ENCODE data around the gene DARS1.

The DARS1 gene

DNA sequence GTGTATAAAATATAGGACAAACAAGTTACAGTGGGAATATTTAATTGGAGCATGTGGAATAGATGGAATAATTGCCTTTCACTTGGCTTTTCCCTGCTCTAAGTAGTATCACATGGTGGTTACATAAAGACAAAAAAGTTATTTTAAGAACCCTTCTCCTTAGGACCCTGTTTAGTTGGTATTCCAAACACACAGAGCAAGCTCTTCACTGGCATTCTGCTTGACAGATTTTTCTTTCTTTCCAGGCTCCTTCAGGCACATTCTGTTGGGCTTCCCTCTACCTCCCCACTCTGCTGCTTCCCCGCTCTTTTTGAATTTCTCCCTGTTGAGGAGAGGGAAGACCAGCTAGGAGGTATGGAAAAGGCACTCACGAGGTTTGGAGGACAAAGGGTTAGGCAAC lies 29.0 kb upstream of the DARS1 start:
- H3K36me3 ChIP-seq (ENCODE audit: control insufficient read depth, insufficient read depth, low read length): no peaks in the 10 kb centered on the region
- no peak overlapping the region for H3K9ac ChIP-seq (ENCODE audit: low read depth, low read length)
- no peaks in the 10 kb centered on the region for H3K9me3 ChIP-seq (ENCODE audit: control insufficient read depth, insufficient read depth, low read length)
- no peaks in the 10 kb centered on the region for H3K4me1 ChIP-seq (ENCODE audit: control insufficient read depth, insufficient read depth, low read length)
- H3K27me3 ChIP-seq (ENCODE audit: control insufficient read depth, insufficient read depth, low read length): no peaks in the 10 kb centered on the region
- H3K4me3 ChIP-seq (ENCODE audit: low read depth, low read length): no peak overlapping the region

DNA sequence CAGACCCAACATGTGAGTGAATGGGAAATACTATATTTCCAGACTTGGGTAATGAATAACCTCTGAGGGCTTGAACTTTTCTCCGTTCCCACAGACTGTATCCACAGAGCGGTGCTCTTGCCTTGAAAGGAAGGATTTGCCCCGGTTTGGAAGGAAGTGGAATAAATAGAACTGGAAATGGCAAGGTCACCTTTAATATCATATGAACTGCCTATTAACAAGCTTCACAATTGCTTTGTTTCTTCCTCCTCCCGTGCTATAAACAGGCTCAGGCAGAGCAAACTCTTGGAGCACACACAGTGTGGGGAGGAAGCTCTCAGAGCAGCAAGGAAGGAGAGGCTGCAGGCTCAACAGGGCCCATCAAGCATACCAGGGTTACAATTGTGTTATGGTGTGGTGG lies 28.5 kb upstream of the DARS1 start:
- Histone ChIP-seq H3K4me1 (ENCODE audit: control insufficient read depth, insufficient read depth, low read length) (no peaks in the 10 kb centered on the region), H3K4me3 (ENCODE audit: low read depth, low read length) (no peak overlapping the region), H3K27me3 (ENCODE audit: control insufficient read depth, insufficient read depth, low read length) (no peaks in the 10 kb centered on the region), H3K9ac (ENCODE audit: low read depth, low read length) (no peak overlapping the region), H3K36me3 (ENCODE audit: control insufficient read depth, insufficient read depth, low read length) (no peaks in the 10 kb centered on the region), H3K9me3 (ENCODE audit: control insufficient read depth, insufficient read depth, low read length) (no peaks in the 10 kb centered on the region)

GRCh38 chr2:136013136-136013685 lies 27.8 kb upstream of the DARS1 start:
- no peaks in the 10 kb centered on the region for H3K9me3 ChIP-seq (ENCODE audit: control insufficient read depth, insufficient read depth, low read length)
- H3K27me3 ChIP-seq (ENCODE audit: control insufficient read depth, insufficient read depth, low read length): no peaks in the 10 kb centered on the region
- no peaks in the 10 kb centered on the region for H3K4me1 ChIP-seq (ENCODE audit: control insufficient read depth, insufficient read depth, low read length)
- no peaks in the 10 kb centered on the region for H3K36me3 ChIP-seq (ENCODE audit: control insufficient read depth, insufficient read depth, low read length)
- no peak overlapping the region for H3K4me3 ChIP-seq (ENCODE audit: low read depth, low read length)
- H3K9ac ChIP-seq (ENCODE audit: low read depth, low read length): no peak overlapping the region

DNA sequence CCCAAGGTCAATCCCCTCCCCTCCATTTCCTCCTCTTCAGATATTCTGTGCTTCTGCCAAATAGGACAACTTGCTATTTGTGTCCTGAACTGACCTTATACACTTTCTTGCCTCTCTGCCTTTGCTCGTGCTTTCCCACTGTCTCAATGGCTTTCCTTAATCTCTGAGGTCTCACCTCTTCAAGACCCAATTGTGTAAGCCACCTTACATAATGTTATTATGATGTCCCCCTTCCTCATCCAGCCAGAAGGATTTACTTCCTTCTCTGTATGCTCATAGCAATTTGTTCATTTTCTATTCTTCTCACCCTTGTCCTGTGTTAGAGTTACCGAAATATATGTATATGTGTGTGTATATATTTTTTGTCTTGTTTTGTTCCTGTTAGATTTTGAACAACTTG lies 26.9 kb upstream of the DARS1 start:
- Histone ChIP-seq H3K9ac (ENCODE audit: low read depth, low read length) (no peak overlapping the region), H3K36me3 (ENCODE audit: control insufficient read depth, insufficient read depth, low read length) (no peaks in the 10 kb centered on the region), H3K4me3 (ENCODE audit: low read depth, low read length) (no peak overlapping the region), H3K9me3 (ENCODE audit: control insufficient read depth, insufficient read depth, low read length) (no peaks in the 10 kb centered on the region), H3K4me1 (ENCODE audit: control insufficient read depth, insufficient read depth, low read length) (no peaks in the 10 kb centered on the region), H3K27me3 (ENCODE audit: control insufficient read depth, insufficient read depth, low read length) (no peaks in the 10 kb centered on the region)

DNA sequence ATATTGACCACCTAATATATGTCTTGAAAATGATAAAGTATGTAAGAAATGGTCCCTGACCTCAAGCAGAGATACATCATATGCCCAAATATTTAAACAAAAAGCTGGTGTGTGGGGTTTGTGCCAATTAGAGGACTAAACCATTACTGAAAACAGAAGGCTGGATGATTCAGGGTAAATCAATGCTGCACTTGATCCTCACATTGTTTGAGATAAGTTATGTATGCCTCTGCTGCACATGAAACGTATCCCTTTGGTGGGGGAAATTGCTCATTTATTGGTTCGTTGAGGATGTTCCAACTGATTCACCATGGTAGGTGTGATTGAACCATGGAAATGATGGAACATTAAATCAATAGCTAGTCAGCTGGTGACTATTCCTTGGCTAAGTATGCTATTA lies 24.7 kb upstream of the DARS1 start:
- no peak overlapping the region for H3K4me3 ChIP-seq (ENCODE audit: low read depth, low read length)

GRCh38 chr2:136008205-136008865 lies 22.9 kb upstream of the DARS1 start:
- Histone ChIP-seq H3K4me1 (ENCODE audit: control insufficient read depth, insufficient read depth, low read length) (no peaks in the 10 kb centered on the region), H3K9ac (ENCODE audit: low read depth, low read length) (no peak overlapping the region)

More for the DNA sequence above, 24.7 kb upstream of the DARS1 start:
- H3K4me1 ChIP-seq (ENCODE audit: control insufficient read depth, insufficient read depth, low read length): no peaks in the 10 kb centered on the region
- H3K27me3 ChIP-seq (ENCODE audit: control insufficient read depth, insufficient read depth, low read length): no peaks in the 10 kb centered on the region
- no peak overlapping the region for H3K9ac ChIP-seq (ENCODE audit: low read depth, low read length)
- H3K36me3 ChIP-seq (ENCODE audit: control insufficient read depth, insufficient read depth, low read length): no peaks in the 10 kb centered on the region
- no peaks in the 10 kb centered on the region for H3K9me3 ChIP-seq (ENCODE audit: control insufficient read depth, insufficient read depth, low read length)

DNA sequence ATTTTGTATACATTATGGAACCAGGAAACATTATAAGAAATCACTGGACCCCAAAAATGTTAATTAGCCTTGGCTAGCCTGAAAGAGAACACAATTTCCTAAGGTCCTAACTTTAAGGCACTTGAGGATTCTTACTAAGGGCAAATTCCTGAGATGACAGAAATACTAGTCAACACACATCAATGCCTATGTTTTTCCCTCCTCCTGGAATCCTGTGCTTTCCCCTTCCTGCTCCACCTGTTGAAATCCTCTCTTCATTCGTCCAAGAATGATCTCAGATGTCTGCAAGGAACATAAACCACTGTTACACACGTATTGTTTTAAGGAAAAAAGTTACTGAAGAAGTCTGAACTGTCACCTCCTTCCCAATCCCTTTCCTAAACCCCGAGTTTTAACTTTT lies 21.2 kb upstream of the DARS1 start:
- H3K9ac ChIP-seq (ENCODE audit: low read depth, low read length): no peak overlapping the region
- H3K36me3 ChIP-seq (ENCODE audit: control insufficient read depth, insufficient read depth, low read length): no peaks in the 10 kb centered on the region
- no peak overlapping the region for H3K4me3 ChIP-seq (ENCODE audit: low read depth, low read length)
- H3K4me1 ChIP-seq (ENCODE audit: control insufficient read depth, insufficient read depth, low read length): no peaks in the 10 kb centered on the region
- no peaks in the 10 kb centered on the region for H3K27me3 ChIP-seq (ENCODE audit: control insufficient read depth, insufficient read depth, low read length)
- no peaks in the 10 kb centered on the region for H3K9me3 ChIP-seq (ENCODE audit: control insufficient read depth, insufficient read depth, low read length)

More at GRCh38 chr2:136008205-136008865, 22.9 kb upstream of the DARS1 start:
- Histone ChIP-seq H3K4me3 (ENCODE audit: low read depth, low read length) (no peak overlapping the region), H3K9me3 (ENCODE audit: control insufficient read depth, insufficient read depth, low read length) (no peaks in the 10 kb centered on the region), H3K36me3 (ENCODE audit: control insufficient read depth, insufficient read depth, low read length) (no peaks in the 10 kb centered on the region), H3K27me3 (ENCODE audit: control insufficient read depth, insufficient read depth, low read length) (no peaks in the 10 kb centered on the region)

DNA sequence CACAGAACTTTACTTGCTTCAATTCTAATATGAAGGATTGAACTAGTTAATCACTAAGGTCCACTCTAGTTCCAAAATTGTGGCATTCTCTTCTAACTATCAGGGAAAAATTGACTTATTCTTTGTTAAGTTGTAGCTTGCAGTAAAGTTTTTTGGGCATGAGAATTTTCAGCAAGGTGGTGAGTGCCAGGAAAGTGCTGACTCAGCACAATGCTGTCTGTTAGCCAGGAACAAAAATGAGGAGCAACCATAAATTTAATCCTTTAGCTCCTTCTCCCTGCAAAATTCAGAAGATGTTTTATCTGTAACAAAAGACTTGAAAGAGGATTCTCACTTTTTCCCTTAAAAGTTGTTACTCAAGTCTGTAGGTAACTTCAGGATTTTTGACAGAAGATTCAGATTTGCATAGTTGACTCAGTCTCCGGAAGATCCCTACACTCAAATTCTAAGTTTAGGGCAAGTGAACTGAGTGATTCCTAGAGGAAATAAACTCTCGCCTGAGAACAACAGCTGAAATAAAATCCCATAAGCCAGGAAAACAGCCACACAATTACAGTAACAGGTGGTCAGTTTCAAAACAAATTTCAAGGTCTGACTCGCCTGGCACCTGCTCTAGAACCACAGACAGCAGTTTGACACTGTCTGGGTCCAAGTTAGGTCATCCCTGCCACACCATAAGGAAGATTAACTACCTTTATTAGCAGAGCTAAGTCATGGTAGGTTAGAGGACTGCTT lies 20.2 kb upstream of the DARS1 start:
- Histone ChIP-seq H3K9ac (ENCODE audit: low read depth, low read length) (no peak overlapping the region), H3K4me1 (ENCODE audit: control insufficient read depth, insufficient read depth, low read length) (no peaks in the 10 kb centered on the region), H3K4me3 (ENCODE audit: low read depth, low read length) (no peak overlapping the region), H3K27me3 (ENCODE audit: control insufficient read depth, insufficient read depth, low read length) (no peaks in the 10 kb centered on the region), H3K36me3 (ENCODE audit: control insufficient read depth, insufficient read depth, low read length) (no peaks in the 10 kb centered on the region), H3K9me3 (ENCODE audit: control insufficient read depth, insufficient read depth, low read length) (no peaks in the 10 kb centered on the region)

GRCh38 chr2:136004965-136005364 lies 19.5 kb upstream of the DARS1 start:
- no peaks in the 10 kb centered on the region for H3K36me3 ChIP-seq (ENCODE audit: control insufficient read depth, insufficient read depth, low read length)
- H3K27me3 ChIP-seq (ENCODE audit: control insufficient read depth, insufficient read depth, low read length): no peaks in the 10 kb centered on the region

DNA sequence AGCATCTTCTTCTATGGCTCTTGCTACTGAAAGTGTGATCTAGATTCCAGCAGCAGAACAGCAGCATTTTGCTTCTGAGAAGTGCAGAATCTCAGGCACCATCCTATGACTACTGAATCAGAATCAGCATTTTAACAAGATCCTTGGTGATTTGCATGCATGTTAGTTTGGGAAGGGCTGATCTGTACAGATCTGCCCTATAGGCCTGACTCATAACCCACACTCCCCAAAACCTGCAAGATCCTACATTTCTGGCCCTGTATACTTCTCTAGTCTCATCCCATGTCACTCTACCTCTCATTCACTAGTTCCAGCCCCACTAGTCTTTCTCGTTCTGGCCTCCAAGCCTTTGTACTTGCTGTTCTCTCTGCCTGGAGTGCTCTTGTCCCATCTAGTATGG lies 15.7 kb upstream of the DARS1 start:
- no peaks in the 10 kb centered on the region for H3K27me3 ChIP-seq (ENCODE audit: control insufficient read depth, insufficient read depth, low read length)
- H3K4me3 ChIP-seq (ENCODE audit: low read depth, low read length): no peak overlapping the region
- no peaks in the 10 kb centered on the region for H3K36me3 ChIP-seq (ENCODE audit: control insufficient read depth, insufficient read depth, low read length)
- H3K4me1 ChIP-seq (ENCODE audit: control insufficient read depth, insufficient read depth, low read length): no peaks in the 10 kb centered on the region
- H3K9ac ChIP-seq (ENCODE audit: low read depth, low read length): no peak overlapping the region
- H3K9me3 ChIP-seq (ENCODE audit: control insufficient read depth, insufficient read depth, low read length): no peaks in the 10 kb centered on the region

More at GRCh38 chr2:136004965-136005364, 19.5 kb upstream of the DARS1 start:
- H3K9me3 ChIP-seq (ENCODE audit: control insufficient read depth, insufficient read depth, low read length): no peaks in the 10 kb centered on the region
- H3K9ac ChIP-seq (ENCODE audit: low read depth, low read length): no peak overlapping the region
- H3K4me3 ChIP-seq (ENCODE audit: low read depth, low read length): no peak overlapping the region
- H3K4me1 ChIP-seq (ENCODE audit: control insufficient read depth, insufficient read depth, low read length): no peaks in the 10 kb centered on the region

GRCh38 chr2:136000502-136000901 lies 15.1 kb upstream of the DARS1 start:
- no peak overlapping the region for H3K9ac ChIP-seq (ENCODE audit: low read depth, low read length)
- H3K4me1 ChIP-seq (ENCODE audit: control insufficient read depth, insufficient read depth, low read length): no peaks in the 10 kb centered on the region
- H3K36me3 ChIP-seq (ENCODE audit: control insufficient read depth, insufficient read depth, low read length): no peaks in the 10 kb centered on the region
- no peaks in the 10 kb centered on the region for H3K9me3 ChIP-seq (ENCODE audit: control insufficient read depth, insufficient read depth, low read length)
- H3K27me3 ChIP-seq (ENCODE audit: control insufficient read depth, insufficient read depth, low read length): no peaks in the 10 kb centered on the region
- no peak overlapping the region for H3K4me3 ChIP-seq (ENCODE audit: low read depth, low read length)

DNA sequence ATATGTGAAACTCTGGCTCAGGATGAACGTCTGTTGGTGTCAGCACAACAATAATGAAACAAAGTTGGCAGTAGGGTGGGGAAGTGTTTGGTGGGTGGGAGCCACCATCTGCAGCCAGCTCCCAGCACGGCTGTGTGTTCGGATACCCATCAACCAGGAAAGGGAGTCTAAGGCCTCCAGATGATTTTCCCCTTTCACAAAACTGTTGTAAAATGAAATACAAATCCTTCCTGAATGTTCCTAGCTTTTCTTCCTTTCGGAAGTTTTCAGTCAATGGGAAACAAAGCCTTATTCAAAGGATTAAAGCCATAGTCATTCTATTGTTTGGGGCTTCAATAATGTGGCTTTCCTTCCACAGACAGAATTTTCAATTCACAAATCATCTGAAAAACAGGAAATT lies 14.5 kb upstream of the DARS1 start:
- Histone ChIP-seq H3K27me3 (ENCODE audit: control insufficient read depth, insufficient read depth, low read length) (no peaks in the 10 kb centered on the region), H3K4me3 (ENCODE audit: low read depth, low read length) (no peak overlapping the region), H3K9ac (ENCODE audit: low read depth, low read length) (no peak overlapping the region), H3K9me3 (ENCODE audit: control insufficient read depth, insufficient read depth, low read length) (no peaks in the 10 kb centered on the region), H3K36me3 (ENCODE audit: control insufficient read depth, insufficient read depth, low read length) (no peaks in the 10 kb centered on the region), H3K4me1 (ENCODE audit: control insufficient read depth, insufficient read depth, low read length) (no peaks in the 10 kb centered on the region)
